Esophagus muscularis mucosa (tissue), 4 donors: Measurements from ENCODE around the gene KIF15. TPM values are rescaled to one million over a fixed set of nuclear protein-coding genes. Genes with fewer than 3 reads are reported as not detected.
"Not testable (repeated sequence)": the region's sequence is repeated elsewhere in the genome, so short reads cannot be mapped to it uniquely, and the experiment has no call there.

Source experiments
- DNase-seq: peaks from one replicate; pipeline ENCODE4 v3.0.0-alpha.2; 2017; ENCODE audit errors: extremely low spot score
- H3K27ac ChIP-seq, 4 donors: fragments of 200-600 bp; sonication (generic); replicated peaks in 1 of 4; 1 replicate in 3 of 4; 2 replicates in 1 of 4; pipeline ENCODE4 v1.5.1; 2016 to 2019; ENCODE audit warnings: mild to moderate bottlenecking in 1 of 4
- H3K27me3 ChIP-seq, 4 donors: fragments of 200-600 bp; sonication (generic); one replicate each; pipeline versions ENCODE4 v1.5.1 to v1.6.0; 2016 to 2019
- H3K36me3 ChIP-seq, 4 donors: fragments of 200-600 bp; sonication (generic); one replicate each; pipeline ENCODE4 v1.5.1; 2016 to 2019
- H3K4me1 ChIP-seq, 4 donors: fragments of 200-600 bp; sonication (generic); one replicate each; pipeline ENCODE4 v1.5.1; 2016 to 2019
- H3K4me3 ChIP-seq, 4 donors: fragments of 200-600 bp; sonication (generic); 1 replicate in 2 of 4; 2 replicates in 2 of 4; pipeline ENCODE4 v1.5.1; 2016 to 2019; ENCODE audit warnings: mild to moderate bottlenecking in 4 of 4, moderate library complexity in 1 of 4
- H3K9me3 ChIP-seq, 4 donors: fragments of 200-600 bp; sonication (generic); 1 replicate in 3 of 4; 2 replicates in 1 of 4; pipeline ENCODE4 v1.5.1; 2016 to 2019
- CTCF ChIP-seq, 3 experiments: fragments of 200-600 bp in 2 of 3; fragments of 450-650 bp in 1 of 3; sonication (generic) in 2 of 3; IDR thresholded peaks; one replicate each; pipeline ENCODE4 v1.5.1; 2017 to 2019; ENCODE audit warnings: antibody characterized with exemption in 3 of 3, mild to moderate bottlenecking in 2 of 3, moderate library complexity in 1 of 3
- EP300 ChIP-seq: sonication (generic); formaldehyde crosslinking; IDR thresholded peaks from one replicate; pipeline ENCODE4 v1.6.1; 2017; ENCODE audit warnings: antibody characterized with exemption
- POLR2A ChIP-seq: fragments of 450-650 bp; IDR thresholded peaks from one replicate; pipeline ENCODE4 v1.6.1; 2017; ENCODE audit warnings: antibody characterized with exemption, moderate library complexity, mild to moderate bottlenecking, low read depth
- POLR2AphosphoS5 ChIP-seq, 2 donors: sonication (generic); formaldehyde crosslinking; IDR thresholded peaks; one replicate each; pipeline ENCODE4 v1.6.1; 2017; ENCODE audit warnings: antibody characterized with exemption in 2 of 2
- WGBS: methylation state at CpG from one replicate; pipeline ENCODE4 v1.1.5; 2018; 5-methylcytosine and 5-hydroxymethylcytosine counted together
- intact Hi-C: fragments of 100-400 bp; cut with DNase I; formaldehyde crosslinking; loops from one replicate; pipeline ENCODE4 v1.15.1; 2023
- total RNA-seq, 4 donors: library from RNA; depleted of rRNA; stranded (reverse); fragments of >200 nt; gene quantifications; one replicate each; pipeline versions ENCODE4 v1.1.0 to v1.2.1, GENCODE V29; 2016

KIF15 gene
- total RNA-seq, 4 donors from 2014 or later = 0.26 to 1.2 (median 0.54) TPM

DNA sequence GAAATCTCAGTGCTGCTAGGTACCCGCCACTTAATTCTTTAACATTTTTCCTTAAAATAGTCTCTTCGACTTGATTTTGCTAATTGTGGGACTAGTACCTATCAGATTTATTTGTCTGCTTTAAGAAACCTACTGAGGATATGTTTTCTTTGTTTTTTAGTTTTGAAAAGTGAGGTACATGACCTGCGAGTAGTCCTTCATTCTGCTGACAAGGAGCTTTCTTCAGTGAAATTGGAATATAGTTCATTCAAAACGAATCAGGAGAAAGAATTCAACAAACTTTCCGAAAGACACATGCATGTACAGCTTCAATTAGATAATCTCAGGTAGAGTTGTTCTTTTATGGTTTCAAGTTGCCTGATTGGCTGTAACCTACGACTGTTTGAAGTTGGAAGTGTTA lies 53.2 kb downstream of the KIF15 start:
- Histone ChIP-seq H3K27me3 (no peaks in the 10 kb centered on the region), H3K4me1 (no peaks in the 10 kb centered on the region), H3K4me3 (no peak overlapping the region), H3K36me3 (no peaks in the 10 kb centered on the region), H3K27ac (no peak overlapping the region), H3K9me3 (peaks cover 0 to 4% (median 0%) of the 10 kb centered on the region in 4 donors)
- intact Hi-C loops = no loop called here
- no peak for DNase-seq
- TF ChIP-seq POLR2A (no peak), CTCF (IDR thresholded peaks at IDR 0.05) (no peak), POLR2AphosphoS5 (IDR thresholded peaks at IDR 0.05) (no peak), EP300 (no peak)
- WGBS = 96% methylated on average over 6 of the region's 6 CpGs

DNA sequence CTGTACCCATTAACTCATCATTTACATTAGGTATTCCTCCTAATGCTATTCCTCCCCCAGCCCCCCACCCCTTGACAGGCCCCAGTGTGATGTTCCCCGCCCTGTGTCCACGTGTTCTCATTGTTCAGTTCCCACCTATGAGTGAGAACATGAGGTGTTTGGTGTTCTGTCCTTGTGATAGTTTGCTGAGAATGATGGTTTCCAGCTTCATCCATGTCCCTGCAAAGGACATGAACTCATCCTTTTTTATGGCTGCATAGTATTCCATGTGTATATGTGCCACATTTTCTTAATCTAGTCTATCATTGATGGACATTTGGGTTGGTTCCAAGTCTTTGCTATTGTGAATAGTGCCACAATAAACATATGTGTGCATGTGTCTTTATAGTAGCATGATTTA lies 54.7 kb downstream of the KIF15 start:
- H3K27me3 ChIP-seq = not testable (repeated sequence)
- 100% methylated on average over 2 of the region's 2 CpGs for WGBS

DNA sequence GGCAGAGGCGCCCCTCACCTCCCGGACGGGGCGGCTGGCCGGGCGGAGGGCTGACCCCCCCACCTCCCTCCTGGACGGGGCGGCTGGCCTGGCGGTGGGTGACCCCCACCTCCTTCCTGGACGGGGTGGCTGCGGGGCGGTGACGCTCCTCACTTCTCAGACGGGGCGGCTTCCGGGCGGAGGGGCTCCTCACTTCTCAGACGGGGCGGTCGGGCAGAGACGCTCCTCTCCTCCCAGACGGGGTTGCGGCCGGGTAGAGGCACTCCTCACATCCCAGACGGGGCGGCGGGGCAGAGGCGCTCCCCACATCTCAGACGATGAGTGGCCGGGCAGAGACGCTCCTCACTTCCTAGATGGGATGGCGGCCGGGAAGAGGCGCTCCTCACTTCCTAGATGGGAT lies 59.6 kb downstream of the KIF15 start:
- H3K27me3 ChIP-seq, intact Hi-C loops, DNase-seq, H3K36me3 ChIP-seq, H3K9me3 ChIP-seq, H3K4me3 ChIP-seq, H3K27ac ChIP-seq, H3K4me1 ChIP-seq: not testable (repeated sequence)
- WGBS = no CpG with 5 or more reads among the region's 34 CpGs

More for the DNA sequence above, 54.7 kb downstream of the KIF15 start:
- H3K36me3 ChIP-seq, DNase-seq, H3K4me3 ChIP-seq, H3K9me3 ChIP-seq, intact Hi-C loops, H3K27ac ChIP-seq, H3K4me1 ChIP-seq: not testable (repeated sequence)

- Histone ChIP-seq H3K36me3 (no peaks in the 10 kb centered on the region), H3K4me3 (no peak overlapping the region), H3K4me1 (no peaks in the 10 kb centered on the region), H3K27me3 (no peaks in the 10 kb centered on the region), H3K27ac (no peak overlapping the region), H3K9me3 (no peaks in the 10 kb centered on the region)
- no peak for DNase-seq
- TF ChIP-seq POLR2A (no peak), EP300 (no peak), CTCF (IDR thresholded peaks at IDR 0.05) (no peak), POLR2AphosphoS5 (IDR thresholded peaks at IDR 0.05) (no peak)
- intact Hi-C loops = no loop called here
- 85% methylated on average over 2 of the region's 2 CpGs for WGBS
These were observed 63.8 kb downstream of the KIF15 start for GRCh38 chr3:44825264-44825925.

GRCh38 chr3:44827196-44827595 lies 65.6 kb downstream of the KIF15 start:
- Histone ChIP-seq H3K4me3 (no peak overlapping the region), H3K27ac (no peak overlapping the region), H3K27me3 (no peaks in the 10 kb centered on the region), H3K4me1 (no peaks in the 10 kb centered on the region), H3K36me3 (no peaks in the 10 kb centered on the region), H3K9me3 (no peaks in the 10 kb centered on the region)
- intact Hi-C loops = no loop called here
- WGBS = 88% methylated on average over 3 of the region's 3 CpGs
- no peak for TF ChIP-seq CTCF (IDR thresholded peaks at IDR 0.05)
- no peak for TF ChIP-seq EP300
- no peak for TF ChIP-seq POLR2AphosphoS5 (IDR thresholded peaks at IDR 0.05)
- no peak for TF ChIP-seq POLR2A
- no peak for DNase-seq

- intact Hi-C loops = no loop called here
- no peaks in the 10 kb centered on the region for H3K9me3 ChIP-seq
- no peak overlapping the region for H3K4me3 ChIP-seq
- H3K27ac ChIP-seq = no peak overlapping the region
- no peak for DNase-seq
- TF ChIP-seq POLR2A (no peak), EP300 (no peak), POLR2AphosphoS5 (IDR thresholded peaks at IDR 0.05) (no peak), CTCF (IDR thresholded peaks at IDR 0.05) (no peak)
- H3K36me3 ChIP-seq = no peaks in the 10 kb centered on the region
- no peaks in the 10 kb centered on the region for H3K4me1 ChIP-seq
- 98% methylated on average over 5 of the region's 5 CpGs for WGBS
- H3K27me3 ChIP-seq = no peaks in the 10 kb centered on the region
These were observed 69.6 kb downstream of the KIF15 start for GRCh38 chr3:44831232-44831631.
